ENCODE data around the gene RNF149. TPM values are rescaled to one million over a fixed set of nuclear protein-coding genes. Genes with fewer than 3 reads are reported as not detected.
"Not testable (repeated sequence)": the region's sequence is repeated elsewhere in the genome, so short reads cannot be mapped to it uniquely, and the experiment has no call there.

The RNF149 gene
- total RNA-seq, 8 experiments from 2014 or later = 16.8 to 44.7 (median 24.4) TPM

DNA sequence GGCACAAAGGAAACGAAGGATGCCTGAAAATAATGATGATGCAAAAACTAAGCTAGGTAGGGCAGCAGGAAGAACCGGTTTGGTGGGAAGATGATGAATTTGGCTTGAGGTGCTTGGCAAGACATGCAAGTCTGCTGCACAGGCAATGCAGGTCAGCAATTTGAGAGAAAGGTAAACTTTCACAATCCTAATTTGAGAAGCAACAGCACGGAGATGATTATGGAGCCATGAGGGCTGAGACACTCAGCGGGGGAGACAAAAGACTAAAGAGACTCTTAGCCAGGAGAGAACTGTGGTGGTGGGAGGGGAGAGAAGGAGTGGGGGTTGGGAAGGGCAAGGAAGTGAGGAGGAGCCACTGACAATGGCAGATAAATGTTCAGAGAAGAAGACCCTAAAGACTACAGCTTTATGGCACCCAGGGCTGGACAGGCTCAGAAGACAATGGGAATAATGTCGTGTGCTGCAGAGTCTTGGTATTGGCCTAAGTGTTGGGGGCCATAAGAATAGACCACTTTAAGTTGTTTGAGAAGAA lies 19.4 kb upstream of the RNF149 start:
- Histone ChIP-seq H3K4me3 (no peak overlapping the region), H3K27ac (no peak overlapping the region), H3K4me1 (replicated peaks in 1 of 2) (peaks cover 8 to 10% of the 10 kb centered on the region in 2 donors)
- in situ Hi-C loops (cut with MboI; ENCODE audit: low pct_unique_long_range_greater_than_20kb in 2 of 9, low sequenced_read_pairs in 9 of 9, unreplicated experiment in 9 of 9) = loop anchor here in 1 of 9 experiments (25.0 kb wide), 1 partner anchor 509 kb away; no protein-coding TSS in a partner anchor
- no peak for ATAC-seq (replicated peaks in 6 of 8)
- 15 to 86% (median 69%) methylated on average over 1 to 5 of the region's 5 CpGs for WGBS, 10 experiments

DNA sequence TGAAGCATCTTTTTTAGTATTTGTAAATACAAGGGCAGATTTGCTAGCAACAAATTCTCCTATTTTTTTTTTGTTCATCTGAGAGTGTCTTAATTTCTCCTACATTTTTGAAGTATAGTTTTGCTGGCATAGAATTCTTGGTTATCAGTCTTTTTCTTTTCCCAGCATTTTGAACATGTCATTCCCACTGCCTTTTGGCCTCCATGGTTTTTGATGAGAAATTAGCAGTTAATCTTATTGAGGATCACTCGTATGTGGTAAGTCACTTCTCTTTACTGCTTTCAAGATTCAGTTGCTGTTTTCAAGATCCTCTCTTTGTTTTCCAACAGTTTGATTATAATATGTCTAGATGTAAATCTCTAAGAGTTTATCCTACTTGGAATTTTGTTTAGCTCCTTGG lies 16.9 kb upstream of the RNF149 start:
- 25 to 100% (median 75%) methylated on average over 1 of the region's 1 CpG; no CpG with 5 or more reads in 1 of the 10 experiments for WGBS, 10 experiments
- ATAC-seq (replicated peaks in 6 of 8) = no peak
- in situ Hi-C loops (cut with MboI; ENCODE audit: low pct_unique_long_range_greater_than_20kb in 2 of 9, low sequenced_read_pairs in 9 of 9, unreplicated experiment in 9 of 9) = loop anchor here in 1 of 9 experiments (25.0 kb wide), 1 partner anchor 512 kb away; no protein-coding TSS in a partner anchor

DNA sequence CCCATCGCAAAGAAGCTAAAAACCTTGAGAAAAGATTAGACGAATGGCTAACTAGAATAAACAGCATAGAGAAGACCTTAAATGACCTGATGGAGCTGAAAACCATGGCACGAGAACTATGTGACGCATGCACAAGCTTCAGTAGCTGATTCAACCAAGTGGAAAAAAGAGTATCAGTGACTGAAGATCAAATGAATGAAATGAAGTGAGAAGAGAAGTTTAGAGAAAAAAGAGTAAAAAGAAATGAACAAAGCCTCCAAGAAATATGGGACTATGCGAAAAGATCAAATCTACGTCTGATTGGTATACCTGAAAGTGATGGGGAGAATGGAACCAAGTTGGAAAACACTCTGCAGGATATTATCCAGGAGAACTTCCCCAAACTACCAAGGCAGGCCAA lies 8.1 kb upstream of the RNF149 start:
- H3K4me3 ChIP-seq; H3K27ac ChIP-seq; in situ Hi-C loops (cut with MboI; ENCODE audit: low pct_unique_long_range_greater_than_20kb in 2 of 9, low sequenced_read_pairs in 9 of 9, unreplicated experiment in 9 of 9); H3K4me1 ChIP-seq (replicated peaks in 1 of 2); ATAC-seq (replicated peaks in 6 of 8): not testable (repeated sequence)
- WGBS, 10 experiments = 77 to 100% (median 83%) methylated on average over 1 to 4 of the region's 6 CpGs; no CpG with 5 or more reads in 3 of the 10 experiments

More for the DNA sequence above, 16.9 kb upstream of the RNF149 start:
- H3K4me1 ChIP-seq (replicated peaks in 1 of 2) = peaks cover 5 to 7% of the 10 kb centered on the region in 2 donors
- H3K27ac ChIP-seq = no peak overlapping the region
- H3K4me3 ChIP-seq = no peak overlapping the region

DNA sequence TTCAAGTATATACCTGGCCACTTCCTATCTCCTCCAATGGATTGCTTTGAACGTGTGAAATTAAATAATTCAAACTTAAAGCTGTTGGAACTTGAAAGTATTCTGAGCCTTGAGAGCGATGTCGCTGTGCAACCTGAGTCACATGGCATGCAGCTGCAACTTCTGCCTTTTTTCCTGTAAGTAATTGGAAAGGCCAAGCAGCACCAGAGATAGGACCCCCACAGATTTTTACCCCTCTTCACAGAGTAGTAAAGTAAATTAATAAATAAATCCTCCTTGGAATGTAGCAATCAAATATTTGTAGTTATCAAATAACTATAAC lies 3.2 kb upstream of the RNF149 start:
- ATAC-seq (replicated peaks in 6 of 8) = no peak
- H3K4me3 ChIP-seq = no peak overlapping the region
- H3K4me1 ChIP-seq (replicated peaks in 1 of 2) = peaks cover 7 to 9% of the 10 kb centered on the region in 2 donors
- 21 to 88% (median 67%) methylated on average over 1 to 3 of the region's 3 CpGs; no CpG with 5 or more reads in 2 of the 10 experiments for WGBS, 10 experiments
- H3K27ac ChIP-seq = no peak overlapping the region
- in situ Hi-C loops (cut with MboI; ENCODE audit: low pct_unique_long_range_greater_than_20kb in 2 of 9, low sequenced_read_pairs in 9 of 9, unreplicated experiment in 9 of 9) = no loop called here

DNA sequence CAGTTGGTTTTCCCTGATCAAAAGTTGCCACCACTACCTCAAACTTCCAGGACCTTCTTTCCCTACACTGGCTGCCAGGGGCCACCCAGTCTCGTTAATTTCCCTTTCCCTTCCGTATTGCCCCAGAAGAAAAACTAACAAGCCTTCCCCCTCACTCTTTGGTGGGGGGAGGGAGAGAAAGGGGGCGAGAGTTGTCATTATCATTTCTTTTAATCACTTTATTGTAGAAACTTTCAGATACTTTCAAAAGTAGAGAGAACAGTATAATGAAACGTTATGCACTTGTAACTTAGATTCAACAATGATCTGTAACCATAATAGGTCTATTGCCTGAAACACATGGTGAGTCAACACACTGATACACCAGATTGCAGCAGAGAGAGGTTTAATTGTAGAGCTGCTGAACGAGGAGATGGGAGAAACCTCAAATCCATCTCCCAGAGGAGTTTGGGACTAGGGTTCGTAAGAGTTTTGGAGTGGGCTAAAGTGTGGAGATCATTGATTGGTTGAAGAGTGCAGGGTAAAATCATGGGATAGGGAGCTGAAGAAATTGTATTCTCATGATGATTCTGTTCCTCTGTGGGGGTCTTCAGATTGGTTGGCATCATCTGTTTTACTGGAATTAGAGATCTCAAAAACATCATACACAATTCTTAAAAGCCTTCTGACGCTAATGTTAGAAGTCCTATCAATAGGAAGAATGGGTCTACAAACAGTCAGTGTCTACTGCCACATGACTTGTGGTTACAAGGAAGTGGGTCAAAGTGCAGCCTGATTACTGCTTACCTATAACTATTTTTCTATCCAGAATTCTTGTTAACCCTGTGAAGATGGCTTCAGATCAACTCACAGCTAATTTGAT lies 2.6 kb upstream of the RNF149 start:
- in situ Hi-C loops (cut with MboI; ENCODE audit: low pct_unique_long_range_greater_than_20kb in 2 of 9, low sequenced_read_pairs in 9 of 9, unreplicated experiment in 9 of 9) = no loop called here
- 40 to 92% (median 70%) methylated on average over 1 to 7 of the region's 7 CpGs for WGBS, 10 experiments
- peaks cover 13 to 15% of the 10 kb centered on the region in 2 donors for H3K4me1 ChIP-seq (replicated peaks in 1 of 2)
- no peak overlapping the region for H3K27ac ChIP-seq
- no peak for ATAC-seq (replicated peaks in 6 of 8)
- H3K4me3 ChIP-seq = no peak overlapping the region

DNA sequence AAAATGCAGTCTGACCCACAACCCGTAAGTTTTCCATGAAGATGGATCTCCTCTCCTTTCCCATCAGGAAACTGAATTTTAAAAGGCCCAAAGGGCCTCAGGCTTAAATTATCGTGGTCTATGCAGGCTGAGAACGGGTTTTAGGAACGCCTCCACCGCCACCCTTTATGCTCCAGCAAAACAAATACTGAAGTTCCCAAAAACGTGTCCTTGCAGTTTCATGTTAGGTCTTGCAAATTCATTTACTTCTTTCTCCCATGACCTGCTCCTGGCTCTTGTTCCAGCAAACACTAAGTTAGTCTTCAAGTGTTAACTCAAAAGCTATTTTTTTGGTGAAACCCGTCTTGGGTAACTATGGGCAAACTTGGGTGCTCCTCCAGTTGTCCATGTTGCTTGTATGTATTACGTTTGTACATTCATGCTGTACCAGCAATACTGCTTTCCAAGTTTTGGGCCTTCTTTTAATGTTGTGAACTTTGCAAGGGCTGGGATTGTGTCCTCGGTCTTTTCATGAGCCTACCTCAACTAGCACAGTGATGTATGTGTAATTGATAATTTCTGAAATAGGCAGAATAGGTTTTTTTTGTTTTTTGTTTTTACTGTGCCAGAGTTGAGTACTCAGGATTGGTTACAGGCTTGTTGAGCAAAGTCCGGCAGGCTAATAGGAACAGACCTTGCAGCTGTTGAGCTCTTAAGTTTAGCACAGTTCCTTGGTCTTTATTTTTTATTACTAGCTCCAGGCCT lies 1.8 kb upstream of the RNF149 start:
- no peak overlapping the region for H3K27ac ChIP-seq
- peaks cover 18 to 20% of the 10 kb centered on the region in 2 donors for H3K4me1 ChIP-seq (replicated peaks in 1 of 2)
- ATAC-seq (replicated peaks in 6 of 8) = no peak
- in situ Hi-C loops (cut with MboI; ENCODE audit: low pct_unique_long_range_greater_than_20kb in 2 of 9, low sequenced_read_pairs in 9 of 9, unreplicated experiment in 9 of 9) = no loop called here
- WGBS, 10 experiments = 53 to 97% (median 76%) methylated on average over 2 to 9 of the region's 10 CpGs
- H3K4me3 ChIP-seq = no peak overlapping the region

DNA sequence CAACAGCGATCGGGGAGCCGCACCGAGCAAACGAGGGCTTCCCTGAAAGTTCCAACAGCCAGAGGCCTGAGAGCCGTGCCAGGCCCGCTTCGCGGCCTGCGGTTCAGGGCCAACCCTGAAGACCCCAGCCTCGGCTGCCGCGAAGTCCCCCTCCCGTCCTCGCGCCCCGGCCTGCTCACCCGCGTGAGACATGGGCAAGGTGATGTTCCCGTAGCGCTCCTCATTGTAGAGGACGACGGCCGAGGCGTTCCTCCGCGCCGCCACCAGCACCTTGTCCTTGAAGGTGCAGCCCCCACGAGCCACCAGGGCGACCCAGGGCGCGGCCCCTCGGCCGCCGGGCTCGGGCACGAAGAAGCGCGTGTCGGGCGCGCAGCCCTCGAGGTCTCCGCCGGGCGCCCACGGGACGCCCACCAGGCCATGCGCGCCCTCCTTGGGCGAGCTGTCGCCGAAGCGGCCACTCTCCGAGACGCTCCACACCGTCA lies 510 bp downstream of the RNF149 start:
- H3K4me1 ChIP-seq (replicated peaks in 1 of 2) = peaks cover 18 to 20% of the 10 kb centered on the region in 2 donors
- H3K4me3 ChIP-seq = peak overlapping the region; percentile 55 to 95 (median 82)
- H3K27ac ChIP-seq = peak overlapping the region; percentile 22 to 66
- 0 to 17% (median 0%) methylated on average over 1 to 22 of the region's 57 CpGs; no CpG with 5 or more reads in 5 of the 10 experiments for WGBS, 10 experiments
- in situ Hi-C loops (cut with MboI; ENCODE audit: low pct_unique_long_range_greater_than_20kb in 2 of 9, low sequenced_read_pairs in 9 of 9, unreplicated experiment in 9 of 9) = no loop called here
- ATAC-seq (replicated peaks in 6 of 8) = peak in 2 of 8 experiments; percentile 11 to 31

DNA sequence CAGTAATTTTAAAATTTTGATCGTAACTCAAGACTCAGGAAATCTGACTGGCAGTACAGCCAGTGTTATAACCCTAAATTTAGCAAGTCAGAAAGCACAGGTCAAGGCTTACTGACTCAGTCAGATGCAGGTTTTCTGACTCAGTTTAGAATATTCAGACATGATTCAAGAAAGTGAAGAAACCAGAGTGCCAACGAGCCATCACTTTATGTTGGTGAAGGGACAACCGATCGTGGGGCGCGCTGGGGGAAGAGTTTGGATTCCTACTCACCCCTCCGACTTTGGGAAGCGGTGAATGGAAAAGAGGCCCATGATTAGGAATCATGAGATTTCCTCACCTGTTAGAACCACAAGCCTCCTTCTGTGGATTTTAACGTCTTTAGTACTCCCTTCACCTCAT lies 998 bp downstream of the RNF149 start:
- H3K4me1 ChIP-seq (replicated peaks in 1 of 2) = peaks cover 18 to 20% of the 10 kb centered on the region in 2 donors
- WGBS, 10 experiments = 0 to 34% (median 21%) methylated on average over 1 to 9 of the region's 9 CpGs; no CpG with 5 or more reads in 2 of the 10 experiments
- no peak for ATAC-seq (replicated peaks in 6 of 8)
- in situ Hi-C loops (cut with MboI; ENCODE audit: low pct_unique_long_range_greater_than_20kb in 2 of 9, low sequenced_read_pairs in 9 of 9, unreplicated experiment in 9 of 9) = no loop called here
- H3K4me3 ChIP-seq = peak overlapping the region; percentile 55 to 95 (median 82)
- H3K27ac ChIP-seq = no peak overlapping the region

DNA sequence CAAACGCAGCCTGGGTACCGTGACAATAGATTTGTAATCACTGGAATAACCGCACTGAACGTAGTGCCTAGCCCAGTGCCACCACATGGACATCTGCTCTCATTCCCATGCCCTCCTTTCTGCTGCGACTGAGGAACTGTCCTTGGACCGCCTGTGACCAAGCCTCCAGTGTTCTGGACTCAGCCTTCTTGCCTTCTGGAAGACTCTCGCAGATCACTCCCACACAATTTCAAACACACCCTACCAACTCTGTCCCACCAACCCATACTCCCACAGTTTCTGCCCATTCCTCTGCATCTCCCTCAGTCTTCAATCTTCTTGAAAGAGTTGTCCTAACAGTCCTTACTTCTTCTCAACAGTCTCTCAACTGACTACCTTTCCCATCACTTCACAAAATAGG lies 2.1 kb downstream of the RNF149 start:
- Histone ChIP-seq H3K4me3 (peak overlapping the region in 4 of 5 donors; percentile 77 to 95 (median 82)), H3K27ac (no peak overlapping the region), H3K4me1 (replicated peaks in 1 of 2) (peaks cover 18 to 20% of the 10 kb centered on the region in 2 donors)
- 7 to 80% (median 23%) methylated on average over 1 to 7 of the region's 7 CpGs; no CpG with 5 or more reads in 3 of the 10 experiments for WGBS, 10 experiments
- in situ Hi-C loops (cut with MboI; ENCODE audit: low pct_unique_long_range_greater_than_20kb in 2 of 9, low sequenced_read_pairs in 9 of 9, unreplicated experiment in 9 of 9) = no loop called here
- ATAC-seq (replicated peaks in 6 of 8) = peak in 2 of 8 experiments; percentile 0 to 1

DNA sequence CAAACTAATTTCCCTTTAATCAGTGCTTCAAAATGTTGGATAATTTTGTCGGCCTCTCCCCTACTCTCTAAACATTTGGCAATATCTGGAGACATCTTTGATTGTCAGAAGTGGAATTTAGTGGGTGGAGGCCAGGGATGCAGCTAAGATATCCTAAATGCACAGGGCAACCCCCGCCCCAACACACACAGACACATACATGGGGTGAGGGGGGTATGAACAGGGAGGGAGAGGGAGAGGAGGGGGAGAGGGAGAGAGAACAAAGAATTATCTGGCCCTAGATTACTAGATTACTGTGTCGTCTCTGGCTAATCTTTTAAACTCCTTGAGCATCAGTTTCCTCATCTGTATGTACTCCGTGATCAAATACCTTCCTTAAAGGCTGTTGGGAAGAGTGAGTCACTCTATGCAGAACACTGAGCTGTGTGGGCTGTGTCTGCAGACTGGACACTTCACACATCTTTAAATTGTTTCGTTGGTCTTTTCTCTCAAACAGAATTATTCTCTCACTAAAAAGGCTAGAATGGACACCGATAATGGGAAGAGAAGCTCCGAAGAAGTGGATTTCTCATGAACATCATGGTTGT lies 2.9 kb downstream of the RNF149 start:
- in situ Hi-C loops (cut with MboI; ENCODE audit: low pct_unique_long_range_greater_than_20kb in 2 of 9, low sequenced_read_pairs in 9 of 9, unreplicated experiment in 9 of 9) = no loop called here
- H3K4me1 ChIP-seq (replicated peaks in 1 of 2) = peaks cover 18 to 20% of the 10 kb centered on the region in 2 donors
- H3K27ac ChIP-seq = no peak overlapping the region
- H3K4me3 ChIP-seq = no peak overlapping the region
- ATAC-seq (replicated peaks in 6 of 8) = peak in 3 of 8 experiments; percentile 9 to 26 (median 12)
- WGBS, 10 experiments = 0 to 100% (median 93%) methylated on average over 1 to 3 of the region's 7 CpGs; no CpG with 5 or more reads in 2 of the 10 experiments

DNA sequence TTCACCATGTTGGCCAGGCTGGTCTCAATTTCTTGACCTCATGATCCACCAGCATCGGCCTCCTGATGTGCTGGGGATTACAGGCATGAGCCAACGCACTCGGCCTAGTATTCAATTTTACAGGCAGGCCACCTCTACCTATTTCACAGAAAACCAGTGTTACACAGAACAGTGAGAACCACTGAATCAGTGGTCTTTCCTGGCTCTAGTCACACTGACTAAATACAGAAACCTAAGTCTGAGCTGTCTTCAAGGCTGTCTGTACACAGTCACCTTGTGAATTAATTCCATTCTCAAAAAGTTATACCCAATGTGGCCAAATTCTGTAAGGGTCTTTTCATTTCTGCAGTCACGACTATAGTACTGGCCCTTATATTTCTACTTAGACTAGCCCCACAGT lies 3.5 kb downstream of the RNF149 start:
- Histone ChIP-seq H3K27ac (no peak overlapping the region), H3K4me3 (no peak overlapping the region), H3K4me1 (replicated peaks in 1 of 2) (peaks cover 18 to 20% of the 10 kb centered on the region in 2 donors)
- no peak for ATAC-seq (replicated peaks in 6 of 8)
- WGBS, 10 experiments = 80 to 100% (median 93%) methylated on average over 1 to 4 of the region's 4 CpGs; no CpG with 5 or more reads in 3 of the 10 experiments
- in situ Hi-C loops (cut with MboI; ENCODE audit: low pct_unique_long_range_greater_than_20kb in 2 of 9, low sequenced_read_pairs in 9 of 9, unreplicated experiment in 9 of 9) = no loop called here

DNA sequence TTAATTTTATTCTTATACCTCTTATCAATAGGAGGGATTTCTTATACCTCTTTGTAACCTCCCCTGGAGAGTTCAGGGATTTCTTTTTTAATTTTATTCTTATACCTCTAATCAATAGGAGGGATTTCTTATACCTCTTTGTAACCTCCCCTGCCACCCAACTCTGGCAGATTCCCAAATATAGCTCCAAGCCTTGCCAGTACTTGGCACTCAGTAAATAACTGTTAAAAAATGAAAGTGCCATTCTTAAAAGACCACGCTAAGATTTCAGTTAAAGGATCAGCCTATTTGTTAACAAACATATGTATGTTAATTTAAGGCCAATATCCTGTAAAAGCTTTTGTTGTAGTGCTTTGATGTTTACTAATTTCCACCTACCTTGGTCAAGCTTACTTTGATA lies 4.8 kb downstream of the RNF149 start:
- WGBS, 10 experiments = 100% methylated on average over 1 of the region's 1 CpG; no CpG with 5 or more reads in 3 of the 10 experiments

More for the DNA sequence above, 4.8 kb downstream of the RNF149 start:
- H3K4me3 ChIP-seq = no peak overlapping the region
- in situ Hi-C loops (cut with MboI; ENCODE audit: low pct_unique_long_range_greater_than_20kb in 2 of 9, low sequenced_read_pairs in 9 of 9, unreplicated experiment in 9 of 9) = no loop called here
- ATAC-seq (replicated peaks in 6 of 8) = no peak
- no peak overlapping the region for H3K27ac ChIP-seq
- peaks cover 18 to 20% of the 10 kb centered on the region in 2 donors for H3K4me1 ChIP-seq (replicated peaks in 1 of 2)

All from motor neuron (in vitro differentiated cells).